H1 (cell line): Measurements from ENCODE around the gene ASB11. TPM values are rescaled to one million over a fixed set of nuclear protein-coding genes. Genes with fewer than 3 reads are reported as not detected.

Experiments used
- CTCF ChIA-PET: fragments of 300-600 bp; sonication (Branson Sonifier 250); formaldehyde crosslinking; loops from one replicate; lab custom pipeline; 2021; ENCODE audit not compliant: partially characterized antibody; lab: Charles Lee
- POLR2A ChIA-PET: fragments of 300-600 bp; sonication (Branson Sonifier 250); formaldehyde crosslinking; loops from one replicate; lab custom pipeline; 2021; ENCODE audit warnings: inconsistent platforms; ENCODE audit not compliant: partially characterized antibody; lab: Charles Lee
- DNase-seq, 2 experiments: peaks; one replicate each; pipeline versions ENCODE4 v3.0.0 to v3.0.0-alpha.2; 2010 to 2022; ENCODE audit warnings: low spot score in 2 of 2, low read depth in 1 of 2, mixed read lengths in 1 of 2
- FAIRE-seq: peaks from 2 replicates; lab custom pipeline; 2011; peaks lifted over from hg19 to GRCh38; lab: Jason Lieb, UNC
- H2AFZ ChIP-seq: 2 replicates; pipeline ENCODE4 v1.8.1; 2012; ENCODE audit warnings: low read length, inconsistent platforms
- H2AK5ac ChIP-seq: 2 replicates; pipeline ENCODE4 v1.6.1; 2013; ENCODE audit warnings: low read depth, low read length
- H2BK120ac ChIP-seq: replicated peaks from 2 replicates; pipeline ENCODE3; 2013; ENCODE audit warnings: low read depth, low read length, inconsistent platforms
- H2BK12ac ChIP-seq: 2 replicates; pipeline ENCODE4 v1.6.1; 2013; ENCODE audit warnings: low read depth, low read length
- H2BK15ac ChIP-seq: 2 replicates; pipeline ENCODE4 v1.6.1; 2013; ENCODE audit warnings: low read length
- H2BK20ac ChIP-seq: 2 replicates; pipeline ENCODE4 v1.6.1; 2013; ENCODE audit warnings: low read length
- H2BK5ac ChIP-seq: 2 replicates; pipeline ENCODE4 v1.6.1; 2013; ENCODE audit warnings: low read depth, low read length
- H3K14ac ChIP-seq: 2 replicates; pipeline ENCODE4 v1.6.1; 2013; ENCODE audit warnings: inconsistent platforms; ENCODE audit not compliant: insufficient read length
- H3K18ac ChIP-seq: 2 replicates; pipeline ENCODE4 v1.6.1; 2013; ENCODE audit warnings: low read length; ENCODE audit errors: extremely low read depth
- H3K23ac ChIP-seq: 2 replicates; pipeline ENCODE4 v1.6.1; 2013; ENCODE audit warnings: inconsistent platforms; ENCODE audit not compliant: insufficient read length
- H3K23me2 ChIP-seq: 2 replicates; pipeline ENCODE4 v1.6.1; 2013; ENCODE audit warnings: low read depth, low read length
- H3K27ac ChIP-seq: 2 replicates; pipeline ENCODE4 v1.6.1; 2011; ENCODE audit warnings: low read depth, low read length, inconsistent platforms
- H3K27me3 ChIP-seq, 4 experiments: replicated peaks in 1 of 4; 1 replicate in 1 of 4; 2 replicates in 3 of 4; pipeline versions ENCODE4 v1.6.1 to v1.8.1; 2011 to 2013; ENCODE audit warnings: low read length in 3 of 4, mild to moderate bottlenecking in 3 of 4, inconsistent platforms in 2 of 4, mixed read lengths in 2 of 4, moderate library complexity in 1 of 4; ENCODE audit not compliant: control insufficient read depth in 3 of 4, insufficient read depth in 3 of 4; ENCODE audit errors: extremely low read depth in 1 of 4
- H3K36me3 ChIP-seq, 4 experiments: 2 replicates each; pipeline versions ENCODE4 v1.6.1 to v1.8.1; 2011 to 2013; ENCODE audit warnings: mild to moderate bottlenecking in 4 of 4, low read length in 3 of 4, moderate library complexity in 2 of 4, control low read depth in 1 of 4, inconsistent platforms in 1 of 4; ENCODE audit not compliant: insufficient read depth in 4 of 4, control insufficient read depth in 2 of 4
- H3K4ac ChIP-seq: replicated peaks from 2 replicates; pipeline ENCODE3; 2013; ENCODE audit warnings: low read length, low read depth, mixed read lengths, inconsistent platforms; ENCODE audit not compliant: insufficient read length
- H3K4me1 ChIP-seq, 4 experiments: replicated peaks in 1 of 4; 1 replicate in 1 of 4; 2 replicates in 3 of 4; pipeline versions ENCODE4 v1.6.1 to v1.8.1; 2011 to 2013; ENCODE audit warnings: low read length in 3 of 4, inconsistent platforms in 2 of 4, mixed read lengths in 1 of 4; ENCODE audit not compliant: insufficient read depth in 4 of 4, control insufficient read depth in 3 of 4
- H3K4me2 ChIP-seq, 2 experiments: 2 replicates each; pipeline versions ENCODE4 v1.6.1 to v1.8.1; 2011 to 2013; ENCODE audit warnings: low read depth in 2 of 2, low read length in 2 of 2, control low read depth in 1 of 2, inconsistent platforms in 1 of 2, mild to moderate bottlenecking in 1 of 2; ENCODE audit not compliant: insufficient read depth in 1 of 2
- H3K4me3 ChIP-seq, 4 experiments: fragments of 200-600, 300-600 bp in 1 of 4; sonication (generic), shearing (Covaris generic), sonication (Bioruptor Twin) in 1 of 4; 2 replicates each; pipeline versions ENCODE4 v1.5.1 to v1.8.1; 2011 to 2016; ENCODE audit warnings: low read length in 4 of 4, low read depth in 3 of 4, control low read depth in 2 of 4, inconsistent platforms in 2 of 4, mild to moderate bottlenecking in 2 of 4, mixed read lengths in 1 of 4, moderate library complexity in 1 of 4; ENCODE audit not compliant: insufficient read depth in 2 of 4; ENCODE audit errors: extremely low read depth in 1 of 4
- H3K56ac ChIP-seq: replicated peaks from 2 replicates; pipeline ENCODE3; 2013; ENCODE audit warnings: low read depth, mild to moderate bottlenecking, mixed read lengths, low read length, inconsistent platforms; ENCODE audit not compliant: insufficient read length
- H3K79me1 ChIP-seq: 2 replicates; pipeline ENCODE4 v1.6.1; 2013; ENCODE audit warnings: low read depth, low read length, control low read depth
- H3K79me2 ChIP-seq, 2 experiments: 2 replicates each; pipeline versions ENCODE4 v1.6.1 to v1.8.1; 2012 to 2013; ENCODE audit warnings: low read length in 2 of 2, mild to moderate bottlenecking in 2 of 2, inconsistent platforms in 1 of 2; ENCODE audit not compliant: insufficient read depth in 2 of 2, control insufficient read depth in 1 of 2
- H3K9ac ChIP-seq, 4 experiments: replicated peaks in 1 of 4; 1 replicate in 1 of 4; 2 replicates in 3 of 4; pipeline versions ENCODE4 v1.6.1 to v1.8.1; 2011 to 2013; ENCODE audit warnings: low read depth in 3 of 4, low read length in 3 of 4, control low read depth in 2 of 4, mild to moderate bottlenecking in 2 of 4, moderate library complexity in 2 of 4, inconsistent platforms in 1 of 4; ENCODE audit errors: extremely low read depth in 1 of 4
- H3K9me3 ChIP-seq, 2 experiments: 2 replicates each; pipeline versions ENCODE4 v1.6.1 to v1.8.1; 2012 to 2013; ENCODE audit warnings: mild to moderate bottlenecking in 2 of 2, moderate library complexity in 2 of 2, control low read depth in 1 of 2, inconsistent platforms in 1 of 2, low read depth in 1 of 2, low read length in 1 of 2, mixed read lengths in 1 of 2; ENCODE audit not compliant: insufficient read depth in 2 of 2
- H4K20me1 ChIP-seq, 2 experiments: replicated peaks in 1 of 2; 2 replicates each; pipeline versions ENCODE3 to v1.8.1; 2011 to 2013; ENCODE audit warnings: inconsistent platforms in 2 of 2, low read length in 2 of 2, mild to moderate bottlenecking in 1 of 2; ENCODE audit not compliant: insufficient read depth in 2 of 2, control insufficient read depth in 1 of 2
- H4K5ac ChIP-seq: 2 replicates; pipeline ENCODE4 v1.6.1; 2013; ENCODE audit warnings: low read length, low read depth, mixed read lengths, inconsistent platforms; ENCODE audit not compliant: insufficient read length
- H4K8ac ChIP-seq: 2 replicates; pipeline ENCODE4 v1.8.0; 2013; ENCODE audit warnings: mild to moderate bottlenecking, moderate library complexity, low read length, inconsistent platforms; ENCODE audit not compliant: insufficient read depth; ENCODE audit errors: extremely low read depth
- H4K91ac ChIP-seq: replicated peaks from 2 replicates; pipeline ENCODE3; 2013; ENCODE audit warnings: low read length, mixed read lengths, inconsistent platforms; ENCODE audit not compliant: insufficient read length
- BACH1 ChIP-seq: IDR thresholded peaks from 2 replicates; pipeline ENCODE4 v1.6.1; 2012; ENCODE audit warnings: low read length, improper control_type of control experiment
- BRCA1 ChIP-seq: IDR thresholded peaks from 2 replicates; pipeline ENCODE4 v1.6.1; 2012; ENCODE audit warnings: low read depth, low read length, improper control_type of control experiment
- CHD1 ChIP-seq: IDR thresholded peaks from 2 replicates; pipeline ENCODE4 v1.6.1; 2012; ENCODE audit warnings: low read depth, low read length, improper control_type of control experiment
- EGR1 ChIP-seq: IDR thresholded peaks from 2 replicates; pipeline ENCODE4 v1.6.1; 2011; ENCODE audit warnings: low read depth, low read length, borderline replicate concordance
- NANOG ChIP-seq: IDR thresholded peaks from 2 replicates; pipeline ENCODE4 v1.6.1; 2011; ENCODE audit warnings: low read length, low read depth, mild to moderate bottlenecking, inconsistent platforms; ENCODE audit not compliant: insufficient read depth, poor library complexity, severe bottlenecking
- NRF1 ChIP-seq: IDR thresholded peaks from 2 replicates; pipeline ENCODE4 v1.6.1; 2011; ENCODE audit warnings: mild to moderate bottlenecking, low read depth, low read length, improper control_type of control experiment
- RFX5 ChIP-seq: IDR thresholded peaks from 2 replicates; pipeline ENCODE4 v1.6.1; 2011; ENCODE audit warnings: low read depth, low read length, improper control_type of control experiment, borderline replicate concordance
- RNF2 ChIP-seq: fragments of 200-900, 300-1000 bp; sonication (generic); IDR thresholded peaks from 2 replicates; pipeline ENCODE4 v1.7.1; 2016; ENCODE audit warnings: borderline replicate concordance, low read depth, mild to moderate bottlenecking, antibody characterized with exemption, low read length; ENCODE audit not compliant: poor library complexity, severe bottlenecking; ENCODE audit errors: missing control alignments
- SIRT6 ChIP-seq: IDR thresholded peaks from one replicate; pipeline ENCODE4 v1.7.1; 2012; ENCODE audit warnings: low read length, inconsistent platforms
- SP4 ChIP-seq: IDR thresholded peaks from 2 replicates; pipeline ENCODE4 v1.6.1; 2012; ENCODE audit warnings: low read length, inconsistent platforms
- SUZ12 ChIP-seq: fragments of 200-600 bp; sonication (generic); IDR thresholded peaks from 2 replicates; pipeline ENCODE4 v1.6.1; 2012; ENCODE audit warnings: mild to moderate bottlenecking, inconsistent platforms, low read length, moderate library complexity, mixed read lengths
- TBP ChIP-seq: IDR thresholded peaks from 2 replicates; pipeline ENCODE4 v1.6.1; 2011; ENCODE audit warnings: low read depth, low read length, improper control_type of control experiment
- YY1 ChIP-seq: IDR thresholded peaks from 2 replicates; pipeline ENCODE4 v1.6.1; 2011; ENCODE audit warnings: low read depth, mild to moderate bottlenecking, low read length
- WGBS, 2 experiments: shearing (Covaris generic) in 1 of 2; methylation state at CpG; one replicate each; pipeline versions ENCODE4 v1.1.6 to v1.1.7; 2013 to 2015; ENCODE audit warnings: low lambda C conversion rate in 2 of 2, mixed read lengths in 2 of 2, inconsistent platforms in 1 of 2, low coverage in 1 of 2, missing lambda C conversion rate in 1 of 2; ENCODE audit not compliant: insufficient replicate concordance in 2 of 2, insufficient coverage in 1 of 2, insufficient read length in 1 of 2; ENCODE audit errors: extremely low coverage in 1 of 2, missing lambda C conversion rate in 1 of 2; 5-methylcytosine and 5-hydroxymethylcytosine counted together
- polyA plus RNA-seq, 7 experiments: library from polyadenylated mRNA; depleted of rRNA in 3 of 7; stranded (reverse) in 5 of 7; unstranded in 2 of 7; fragments of >200 nt in 5 of 7; fragments of 200-250 nt in 2 of 7; gene quantifications; 1 replicate in 5 of 7; 2 replicates in 1 of 7; 4 replicates in 1 of 7; pipeline versions ENCODE4 v1.2.1 to v1.2.3, GENCODE V29; 2011 to 2013; ENCODE audit warnings: missing spikeins in 2 of 7, mixed read lengths in 2 of 7
- total RNA-seq: library from RNA; stranded (reverse); fragmentation: NEBNext Ultra II Directional; extraction: Animal tissue kit (Norgen Biotek cat#: 25700); gene quantifications from 2 replicates; pipeline ENCODE4 v1.2.1, GENCODE V29; 2021

Gene ASB11
- total and polyA plus RNA-seq, 2 of the 8 experiments (the other 6 are each of a cell fraction or from before 2014, with no cell fraction given) = not detected

DNA sequence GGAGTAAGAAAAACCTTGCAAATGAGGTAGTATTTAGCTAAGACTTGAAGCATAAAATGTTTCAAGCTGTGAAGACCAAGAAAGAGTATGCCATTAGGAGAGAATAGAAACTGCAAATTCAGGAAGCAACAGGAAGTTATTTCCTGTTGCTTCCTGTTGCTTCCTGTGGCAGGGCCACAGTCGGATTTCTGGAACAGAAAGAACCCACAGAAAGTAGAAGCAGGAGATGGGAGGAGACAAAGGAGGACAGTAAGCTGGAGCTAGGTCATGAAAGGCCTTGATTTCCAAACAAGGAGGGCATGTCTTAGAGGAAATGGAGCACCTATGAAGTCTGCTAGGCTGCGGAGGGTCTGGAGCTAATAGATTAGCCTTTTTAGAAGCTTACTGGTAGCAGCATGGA, 17.2 kb downstream of the ASB11 start:
- CTCF ChIA-PET = interaction anchor here (1.1 kb wide), 1 partner anchor 167 kb away, joined by 3 read pairs; no protein-coding TSS in a partner anchor
- Histone ChIP-seq H4K20me1 (no peaks in the 10 kb centered on the region), H3K23me2 (no peaks in the 10 kb centered on the region), H2BK5ac (no peak overlapping the region), H2BK15ac (no peak overlapping the region), H4K91ac (no peak overlapping the region), H2BK12ac (no peak overlapping the region), H3K4me3 (no peak overlapping the region), H3K4me1 (no peaks in the 10 kb centered on the region), H3K14ac (no peak overlapping the region), H3K27me3 (no peaks in the 10 kb centered on the region), H4K5ac (no peak overlapping the region), H3K36me3 (no peaks in the 10 kb centered on the region), H3K18ac (no peak overlapping the region), H3K27ac (no peak overlapping the region), H3K9ac (no peak overlapping the region), H2BK20ac (no peak overlapping the region), H3K56ac (no peak overlapping the region), H3K4me2 (no peak overlapping the region), H4K8ac (no peak overlapping the region), H3K4ac (no peak overlapping the region), H3K23ac (no peak overlapping the region), H3K79me1 (no peaks in the 10 kb centered on the region), H2AFZ (no peak overlapping the region), H2AK5ac (no peak overlapping the region), H2BK120ac (no peak overlapping the region), H3K9me3 (no peaks in the 10 kb centered on the region), H3K79me2 (no peaks in the 10 kb centered on the region)
- DNase-seq (no peak), FAIRE-seq (no peak)
- 76% methylated on average over 2 of the region's 2 CpGs; no CpG with 5 or more reads in 1 of the 2 experiments for WGBS, 2 experiments
- POLR2A ChIA-PET = no interaction called here
- no peak for TF ChIP-seq SIRT6
- TF ChIP-seq BRCA1 = no peak
- TF ChIP-seq SUZ12 = no peak
- no peak for TF ChIP-seq TBP
- TF ChIP-seq NANOG = no peak
- TF ChIP-seq RNF2 = no peak
- TF ChIP-seq RFX5 = no peak
- TF ChIP-seq YY1 = no peak
- TF ChIP-seq SP4 = no peak
- no peak for TF ChIP-seq EGR1
- TF ChIP-seq BACH1 = no peak
- TF ChIP-seq NRF1 = no peak
- no peak for TF ChIP-seq CHD1
